GM18951 (cell line): Measurements from ENCODE around the gene LSM3.

ENCODE experiments used
- POLR2A ChIP-seq: IDR thresholded peaks from 4 replicates; pipeline ENCODE4 v1.6.1; 2011; ENCODE audit warnings: mild to moderate bottlenecking; ENCODE audit not compliant: insufficient read length, insufficient read depth; ENCODE audit errors: extremely low read depth
- in situ Hi-C: fragments of 300-500 bp; cut with MboI; formaldehyde crosslinking; loops from one replicate; pipeline ENCODE4 v1.12.0; 2022; ENCODE audit warnings: low sequenced_read_pairs, mixed read lengths, inconsistent platforms; ENCODE audit not compliant: unreplicated experiment

LSM3 gene

DNA sequence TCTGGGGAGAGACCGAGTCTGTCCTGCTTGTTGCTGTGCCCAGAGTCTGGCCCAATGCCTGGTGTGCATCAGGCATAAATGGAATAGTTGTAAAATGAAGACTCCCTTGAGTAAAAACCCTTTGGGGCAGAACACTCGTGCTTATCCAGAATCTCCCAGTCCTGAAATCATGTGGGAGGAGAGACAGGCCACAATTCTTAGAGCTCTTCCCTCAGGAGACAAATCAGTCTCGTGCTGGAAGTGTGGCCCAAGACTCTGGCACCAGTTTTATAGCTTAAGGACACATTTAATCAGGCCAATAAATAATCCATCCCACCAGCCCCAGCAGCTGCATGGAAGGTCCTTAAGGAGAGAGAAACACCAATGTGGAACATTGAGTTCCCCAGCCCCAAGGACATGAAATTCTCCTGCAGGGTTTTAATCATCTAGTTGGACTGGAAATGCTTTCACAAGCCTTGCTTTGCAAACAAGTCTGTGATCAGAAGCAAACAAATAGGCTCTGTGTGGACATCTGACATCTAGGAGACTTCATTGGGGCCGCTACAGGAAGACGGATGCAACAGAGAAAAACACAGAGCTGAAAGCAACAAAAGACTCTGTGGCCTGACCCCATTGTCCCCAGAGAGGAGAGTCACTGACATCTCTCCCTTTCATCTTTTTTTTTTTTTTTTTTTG is 70.4 kb downstream of the LSM3 start:
- in situ Hi-C loops: no loop called here
- TF ChIP-seq POLR2A: no peak
